CD4-positive, alpha-beta T cell treated with Interleukin-17A for 4 hours (primary cell): ENCODE measurements around the gene ACTR6.
A peak's percentile ranks its signal among the peaks of the same experiment; 100 is the strongest.
"Not testable (repeated sequence)": the region's sequence is repeated elsewhere in the genome, so short reads cannot be mapped to it uniquely, and the experiment has no call there.

Experiments used
- DNase-seq: peaks from one replicate; pipeline ENCODE4 v3.0.0-alpha.2; 2020; ENCODE audit warnings: mixed read lengths

ACTR6 gene

DNA sequence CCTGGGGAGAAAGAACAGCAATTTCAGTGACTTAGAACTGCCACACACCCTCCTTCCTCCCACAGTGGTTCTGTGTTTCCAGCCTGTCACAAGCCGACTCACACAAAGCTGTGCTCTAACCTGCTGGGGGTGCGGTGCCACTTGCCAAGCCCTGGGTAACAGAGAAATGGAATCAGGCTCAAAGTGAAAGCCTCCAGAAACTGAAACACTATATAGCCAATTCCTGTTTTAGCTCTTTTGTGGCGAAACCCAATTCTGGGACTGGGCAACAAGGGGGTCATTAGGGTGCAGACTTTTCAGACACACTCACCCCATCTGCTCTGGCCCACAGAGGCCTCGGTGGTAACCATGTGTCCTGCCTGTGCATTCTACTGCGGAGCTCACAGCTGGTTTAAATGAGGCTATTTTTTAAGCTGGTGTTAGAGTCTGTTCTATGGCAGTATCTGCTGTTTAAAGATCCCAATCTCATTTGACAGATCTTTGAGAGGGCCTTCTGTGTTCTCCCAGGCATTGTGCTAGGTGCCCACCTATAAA is 15.2 kb upstream of the ACTR6 start:
- DNase-seq, result no peak

DNA sequence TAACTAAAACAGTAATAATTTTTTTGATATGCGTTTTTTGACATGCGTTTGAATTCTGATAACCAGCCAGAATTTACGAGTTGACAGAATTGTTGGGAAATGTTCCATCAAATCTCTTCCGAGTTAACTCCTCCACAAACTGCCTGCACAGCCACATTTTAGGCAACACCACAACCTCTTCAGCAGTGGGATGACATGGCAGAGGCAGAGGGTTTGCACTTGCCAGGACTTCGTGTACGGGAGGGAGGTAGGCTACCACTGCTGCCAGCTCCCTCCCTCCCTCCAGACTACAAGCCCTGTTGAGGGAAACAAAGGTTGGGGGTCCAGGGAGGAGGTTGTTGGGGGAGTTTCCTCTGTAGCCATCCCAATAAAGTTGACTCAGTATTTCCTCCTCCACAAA is 14.5 kb upstream of the ACTR6 start:
- DNase-seq, result no peak

DNA sequence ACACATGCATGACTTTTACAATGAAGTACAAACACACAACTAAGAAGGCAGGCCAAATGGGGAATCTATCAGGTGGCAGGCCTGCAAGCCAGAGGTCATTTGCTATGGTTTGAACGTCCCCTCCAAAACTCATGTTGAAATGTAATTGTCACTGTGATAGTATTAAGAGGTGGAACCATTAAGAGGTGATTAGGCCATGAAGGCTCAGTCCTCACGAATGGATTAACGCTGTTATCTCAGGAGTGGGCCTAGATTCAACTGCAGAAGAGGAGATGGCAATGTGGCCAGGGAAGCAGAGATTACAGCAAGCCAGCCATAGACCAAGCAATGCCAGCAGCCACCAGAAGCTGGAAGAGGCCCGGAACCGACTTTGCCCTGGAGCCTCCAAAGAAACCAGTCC is 13.5 kb upstream of the ACTR6 start:
- DNase-seq, result no peak

DNA sequence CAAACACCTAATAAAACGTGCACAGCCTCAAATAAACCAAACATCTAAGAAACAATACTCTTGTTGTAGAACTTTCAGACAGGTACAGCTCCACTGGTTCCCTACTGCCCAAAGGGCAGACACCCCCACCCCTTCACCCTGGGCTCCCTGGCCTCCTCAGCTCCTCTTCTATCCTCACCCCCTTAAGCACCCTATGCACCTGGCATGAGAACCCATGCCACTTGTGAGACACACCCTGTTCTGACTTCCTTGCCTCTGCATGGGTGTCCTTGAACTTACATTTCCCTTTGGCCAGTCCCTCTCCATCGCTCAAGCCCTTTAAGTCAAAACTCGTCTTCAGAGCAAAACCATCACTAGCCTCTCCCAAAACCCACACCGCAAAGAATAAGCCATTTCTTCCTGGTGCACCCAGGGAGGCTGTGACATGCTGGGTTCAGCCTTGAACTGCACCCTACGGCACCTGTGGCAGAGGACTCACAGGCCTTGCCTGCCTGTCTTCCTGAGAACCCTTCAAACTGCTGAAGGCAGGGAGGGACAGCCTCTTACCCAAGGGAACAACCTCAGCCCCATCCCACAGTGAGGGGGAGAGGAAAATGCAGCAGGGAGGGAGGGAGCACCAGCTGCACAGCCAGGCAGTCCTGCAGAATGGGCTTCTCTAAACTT is 12.6 kb upstream of the ACTR6 start:
- DNase-seq, result no peak

- not testable (repeated sequence) for DNase-seq
Measured at GRCh38 chr12:100188888-100189635, 11.6 kb upstream of the ACTR6 start.

DNA sequence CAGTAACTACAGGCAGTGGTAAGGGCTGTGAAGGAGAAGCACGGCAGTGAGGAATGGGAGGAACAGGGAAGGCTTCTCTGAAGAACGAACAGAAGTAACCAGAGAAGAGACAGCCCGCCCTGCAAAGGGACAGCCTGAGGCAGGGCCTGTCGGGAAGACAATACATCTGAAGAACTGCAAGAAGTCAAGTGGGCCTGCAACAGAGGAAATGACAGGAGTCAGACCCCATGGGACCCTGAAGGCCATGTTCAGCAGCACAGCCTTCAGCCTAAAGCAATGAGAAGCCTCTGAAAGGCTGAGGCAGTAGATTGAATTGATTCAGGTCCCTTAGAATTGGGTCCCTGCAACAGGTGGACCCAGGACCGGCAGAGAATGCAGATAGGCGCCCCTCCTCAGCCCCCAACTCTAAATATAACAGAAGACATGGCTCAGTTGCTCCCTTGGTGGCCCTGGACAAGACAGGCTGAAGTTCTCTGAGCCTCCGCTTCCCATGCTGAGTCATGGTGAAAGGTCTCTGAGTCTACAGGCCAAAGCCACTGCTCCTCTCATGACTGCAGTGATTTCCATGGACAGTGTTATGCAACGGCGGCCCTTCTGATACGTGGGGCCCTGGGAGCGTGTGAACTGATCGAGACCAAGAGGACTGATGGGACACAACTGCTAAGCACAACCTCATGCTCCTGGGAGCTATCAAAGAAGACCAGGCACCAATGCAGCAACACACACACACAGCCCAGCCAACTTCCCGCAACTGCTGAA is 10.8 kb upstream of the ACTR6 start:
- DNase-seq, result no peak

GRCh38 chr12:100193085-100193484 is 7.5 kb upstream of the ACTR6 start:
- no peak for DNase-seq

DNA sequence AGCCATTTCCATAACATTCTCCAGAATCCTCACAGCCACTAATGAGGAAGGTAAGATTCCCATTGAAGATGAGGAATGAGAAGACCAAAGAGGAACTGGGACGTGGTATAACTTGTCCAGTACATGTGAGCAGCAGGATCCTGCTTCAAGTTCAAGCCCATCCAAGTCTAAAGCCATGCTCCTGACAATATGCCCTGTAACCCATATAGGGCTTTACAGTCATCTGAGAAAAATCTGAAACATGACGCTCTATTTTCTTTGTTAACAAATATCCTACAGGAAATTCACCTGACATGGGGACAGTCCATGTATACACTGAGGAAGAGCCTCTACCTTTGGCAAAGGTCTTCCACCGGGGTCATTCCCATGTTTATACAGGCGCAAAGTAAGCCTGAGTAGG is 3.1 kb upstream of the ACTR6 start:
- no peak for DNase-seq

DNA sequence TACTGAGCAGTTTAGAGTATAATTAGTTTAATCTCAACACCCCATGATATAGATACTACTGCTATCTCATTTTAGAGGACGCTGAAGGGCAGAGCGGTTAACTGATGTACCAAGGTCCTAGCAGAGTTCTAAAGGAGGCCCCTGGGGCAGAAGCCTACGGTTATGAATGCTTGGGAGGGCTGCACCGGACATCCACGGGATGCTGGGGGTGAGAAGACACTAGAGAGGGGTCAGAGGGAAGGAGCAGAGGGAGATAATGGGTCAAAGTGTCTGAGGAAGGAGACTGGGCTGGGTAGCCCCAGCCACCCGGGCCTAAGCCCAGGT is 1.6 kb upstream of the ACTR6 start:
- DNase-seq, result no peak

GRCh38 chr12:100199347-100200149 is 1.1 kb upstream of the ACTR6 start:
- peak; percentile 80 for DNase-seq

DNA sequence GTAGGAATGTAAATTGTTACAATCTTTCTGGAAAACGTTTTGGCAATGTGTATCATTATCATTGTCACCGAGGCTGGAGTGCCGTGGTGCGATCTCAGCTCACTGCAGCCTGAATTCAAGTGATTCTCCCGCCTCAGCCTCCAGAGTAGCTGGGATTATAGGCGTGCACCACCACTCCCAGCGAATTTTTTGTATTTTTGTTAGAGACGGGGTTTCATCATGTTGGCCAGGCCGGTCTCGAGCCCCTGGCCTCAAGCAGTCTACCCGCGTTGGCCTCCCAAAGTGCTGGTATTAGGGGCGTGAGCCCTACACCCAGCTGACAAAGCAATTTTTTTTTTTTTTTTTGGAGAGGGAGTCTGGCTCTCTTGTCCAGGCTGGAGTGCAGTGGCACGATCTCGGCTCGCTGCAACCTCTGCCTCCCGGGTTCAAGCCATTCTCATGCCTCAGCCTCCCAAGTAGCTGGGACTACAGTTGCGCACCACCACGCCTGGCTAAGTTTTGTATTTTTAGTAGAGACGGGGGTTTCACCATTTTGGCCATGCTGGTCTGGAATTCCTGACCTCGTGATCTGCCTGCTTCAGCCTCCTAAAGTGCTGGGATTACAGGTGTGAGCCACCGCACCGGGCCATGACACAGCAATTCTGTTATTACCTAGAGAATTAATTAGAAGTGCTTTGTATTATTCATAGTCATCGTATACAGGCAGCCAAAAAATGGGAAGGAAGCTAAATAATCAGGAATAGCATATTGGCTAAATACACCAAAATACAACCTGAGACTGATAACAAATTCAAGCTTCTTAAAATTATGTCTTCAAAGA is 1.2 kb downstream of the ACTR6 start:
- DNase-seq, result no peak

- no peak for DNase-seq
Measured at GRCh38 chr12:100207311-100207710, 6.7 kb downstream of the ACTR6 start.

DNA sequence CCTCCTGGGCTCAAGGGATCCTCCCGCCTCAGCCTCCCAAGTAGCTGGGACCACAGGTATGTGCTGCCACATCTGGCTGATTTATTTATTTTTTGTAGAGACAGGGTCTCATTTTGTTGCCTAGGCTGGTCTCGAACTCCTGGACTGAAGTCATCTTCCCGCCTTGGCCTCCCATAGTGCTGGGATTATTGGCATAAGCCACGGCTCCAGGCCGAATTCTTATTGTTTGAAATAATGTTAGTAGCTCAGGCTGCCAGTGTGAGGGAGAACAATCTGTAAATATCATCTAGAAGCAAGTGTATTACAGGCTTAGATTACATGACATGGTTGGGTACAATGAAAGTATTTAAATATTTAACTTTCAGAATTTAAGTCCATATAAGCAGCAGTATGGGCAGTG is 8.2 kb downstream of the ACTR6 start:
- no peak for DNase-seq

DNA sequence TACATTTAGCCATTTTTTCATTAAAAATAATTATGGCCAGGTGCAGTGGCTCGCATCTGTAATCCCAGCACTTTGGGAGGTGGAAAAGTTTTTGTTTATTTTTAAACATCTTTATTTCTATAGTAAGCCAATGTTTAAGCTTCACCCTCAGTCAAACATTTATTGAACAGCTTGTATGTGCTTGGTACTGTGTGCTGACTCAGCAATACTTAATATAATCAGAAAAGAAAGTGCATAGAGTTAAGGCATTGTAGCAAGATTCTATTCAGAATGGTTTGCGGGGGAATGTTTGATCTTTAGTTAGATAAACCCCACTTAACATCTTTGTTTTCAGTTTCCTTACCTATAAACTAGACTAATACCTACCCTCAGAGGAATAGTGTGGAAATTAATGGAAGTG is 11.1 kb downstream of the ACTR6 start:
- DNase-seq, result no peak

DNA sequence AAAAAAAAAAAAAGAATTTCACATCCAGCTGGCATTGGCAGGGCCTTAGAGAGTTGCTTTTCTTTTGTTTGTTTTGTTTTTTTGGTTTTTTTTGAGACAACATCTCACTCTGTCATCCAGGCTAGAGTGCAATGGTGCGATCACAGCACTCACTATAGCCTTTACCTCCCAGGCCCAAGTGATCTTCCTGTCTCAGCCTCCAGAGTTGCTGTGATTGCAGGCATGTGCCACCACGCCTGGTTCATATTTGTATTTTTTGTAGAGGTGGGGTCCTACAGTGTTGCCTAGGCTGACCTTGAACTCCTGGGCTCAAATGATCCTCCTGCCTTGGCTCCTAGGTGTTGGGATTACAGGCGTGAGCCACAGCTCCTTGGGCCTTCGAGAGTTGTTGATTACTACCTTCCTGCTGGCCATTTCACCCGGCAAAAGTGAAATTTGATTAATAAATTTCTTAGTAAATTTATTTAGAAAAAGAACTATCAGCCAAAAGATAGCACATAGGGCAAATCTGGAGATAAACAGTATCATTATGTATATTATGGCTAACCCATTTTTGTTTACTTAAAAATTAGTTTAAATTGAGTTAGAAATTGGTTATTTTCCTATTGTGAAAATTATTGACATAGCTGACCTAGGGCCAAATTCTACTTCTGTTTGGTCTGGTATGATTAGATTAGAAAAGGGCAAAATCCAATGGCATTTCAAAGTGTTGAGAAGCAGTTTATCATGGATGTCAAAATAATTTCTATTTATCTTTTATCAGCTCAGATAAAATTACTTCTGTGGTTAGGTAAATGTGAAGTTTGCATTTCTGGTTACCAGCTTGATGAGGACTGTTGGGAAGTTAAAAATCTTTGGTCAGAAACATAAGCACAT is 12.6 kb downstream of the ACTR6 start:
- no peak for DNase-seq

GRCh38 chr12:100214518-100214917 is 13.9 kb downstream of the ACTR6 start:
- DNase-seq, result no peak

- DNase-seq, result no peak
Measured at GRCh38 chr12:100215209-100215608, 14.6 kb downstream of the ACTR6 start.

- no peak for DNase-seq
Measured at GRCh38 chr12:100216337-100216736, 15.7 kb downstream of the ACTR6 start.

DNA sequence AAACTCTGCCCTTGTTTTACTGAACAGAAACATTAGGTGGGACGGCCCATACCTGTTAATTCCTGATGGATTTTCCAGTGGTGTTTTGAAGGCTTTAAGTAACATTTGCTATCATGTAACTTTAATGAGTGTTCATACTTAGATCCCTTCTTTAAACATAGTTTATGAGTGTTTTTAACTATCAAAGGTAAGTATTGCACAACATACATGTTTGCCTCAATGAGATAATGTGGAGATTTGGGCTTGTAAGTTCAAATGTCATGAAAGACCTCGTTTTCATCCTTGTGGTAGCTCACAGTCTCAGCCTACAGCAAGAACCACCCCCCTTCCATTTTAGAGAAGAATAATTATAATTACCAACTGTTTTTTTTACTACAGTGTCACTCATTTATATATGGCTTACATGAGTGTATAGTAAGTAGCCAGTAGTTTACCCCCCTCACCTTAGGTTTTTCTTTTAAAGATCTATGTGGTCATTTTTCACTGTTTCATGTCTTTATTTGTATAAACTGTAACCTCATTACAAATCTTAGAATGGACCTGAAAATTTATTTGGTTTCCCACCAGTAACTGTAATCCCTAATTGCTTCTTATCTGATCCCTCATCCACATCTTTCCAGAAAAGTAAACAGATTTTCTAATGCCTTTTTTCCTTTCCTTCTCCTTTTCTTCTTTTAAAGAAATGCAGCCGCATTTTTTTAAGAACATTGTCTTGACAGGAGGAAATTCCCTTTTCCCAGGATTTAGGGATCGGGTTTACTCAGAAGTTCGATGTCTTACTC is 18.9 kb downstream of the ACTR6 start:
- no peak for DNase-seq

DNA sequence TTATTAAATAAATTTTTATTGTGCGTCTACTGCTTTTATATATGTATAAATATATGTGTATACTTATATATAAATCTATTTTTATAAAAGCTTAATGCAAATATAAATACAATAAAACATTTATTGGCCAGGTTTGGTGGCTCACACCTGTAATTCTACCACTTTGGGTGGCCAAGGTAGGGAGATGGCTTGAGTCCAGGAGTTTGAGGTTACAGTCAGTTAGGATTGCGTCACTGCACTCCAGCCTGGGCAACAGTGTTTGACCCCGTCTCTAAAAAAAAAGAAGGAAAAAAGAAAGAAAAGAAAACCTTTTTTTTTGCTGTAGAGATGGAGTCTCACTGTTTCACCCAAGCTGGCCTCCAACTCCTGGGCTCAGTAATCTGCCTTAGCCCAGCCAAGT is 20.9 kb downstream of the ACTR6 start:
- DNase-seq, result no peak
